HFFc6 (cell line): ENCODE results near the gene ABLIM1. TPM values are rescaled to one million over a fixed set of nuclear protein-coding genes. Genes with fewer than 3 reads are reported as not detected.
A peak's percentile ranks its signal among the peaks of the same experiment; 100 is the strongest.

Source experiments
- DNase-seq: peaks from one replicate; pipeline ENCODE4 v3.0.0-alpha.2; 2018
- H3K27ac Mint-ChIP-seq: 2 replicates; pipeline ENCODE4 v1.8.0; 2020; ENCODE audit warnings: mild to moderate bottlenecking, mixed read lengths
- H3K27me3 Mint-ChIP-seq: 2 replicates; pipeline ENCODE4 v1.8.0; 2021; ENCODE audit warnings: mild to moderate bottlenecking, moderate library complexity, mixed read lengths; ENCODE audit not compliant: insufficient read depth
- H3K36me3 Mint-ChIP-seq: 2 replicates; pipeline ENCODE4 v1.8.0; 2021; ENCODE audit warnings: low read depth, mixed read lengths
- H3K4me1 Mint-ChIP-seq: 2 replicates; pipeline ENCODE4 v1.8.0; 2020; ENCODE audit warnings: low read depth, mixed read lengths
- H3K4me3 Mint-ChIP-seq: 2 replicates; pipeline ENCODE4 v1.8.0; 2020; ENCODE audit warnings: mild to moderate bottlenecking, moderate library complexity, mixed read lengths
- H3K9me3 Mint-ChIP-seq: 2 replicates; pipeline ENCODE4 v1.8.0; 2020; ENCODE audit warnings: mild to moderate bottlenecking, mixed read lengths
- total RNA-seq, 6 experiments: library from RNA; stranded (reverse); fragmentation: NEBNext Ultra II Directional; extraction: Animal tissue kit (Norgen Biotek cat#: 25700); gene quantifications; 2 replicates in 1 of 6; 3 replicates in 5 of 6; pipeline ENCODE4 v1.2.3, GENCODE V29; 2021
- TF ChIP-seq, protein P1 (sequence below): fragments of 200-600 bp; sonication (generic); IDR thresholded peaks from 2 replicates; pipeline ENCODE4 v1.5.0; 2021; ENCODE audit warnings: antibody characterized with exemption, mild to moderate bottlenecking

The ABLIM1 gene
- total RNA-seq, 6 experiments from 2014 or later, result 8.0 to 14.6 (median 8.7) TPM

DNA sequence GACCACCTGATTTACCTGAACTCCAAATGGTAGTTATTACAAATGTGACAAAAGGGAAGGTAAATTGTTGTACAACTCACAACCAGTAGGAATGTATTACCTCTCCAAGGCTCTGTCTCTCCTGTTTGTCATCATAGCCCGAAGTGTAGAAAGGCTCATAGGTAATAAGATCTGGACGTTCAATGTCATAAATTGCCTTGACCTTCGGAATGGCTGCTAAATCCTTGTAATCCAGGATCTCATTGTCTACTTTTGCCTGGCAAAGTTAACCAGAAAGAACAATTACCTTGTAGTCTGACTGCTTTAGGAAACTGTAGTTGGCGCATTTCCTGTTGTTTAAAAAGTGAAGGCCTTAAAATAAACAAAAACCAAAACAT is 185.2 kb downstream of the ABLIM1 start:
- H3K4me3 Mint-ChIP-seq, result no peak overlapping the region
- no peak overlapping the region for H3K27ac Mint-ChIP-seq
- H3K27me3 Mint-ChIP-seq, result no peaks in the 10 kb centered on the region; the same call in none of the 2 replicates
- DNase-seq, result no peak
- TF ChIP-seq, protein P1, sequence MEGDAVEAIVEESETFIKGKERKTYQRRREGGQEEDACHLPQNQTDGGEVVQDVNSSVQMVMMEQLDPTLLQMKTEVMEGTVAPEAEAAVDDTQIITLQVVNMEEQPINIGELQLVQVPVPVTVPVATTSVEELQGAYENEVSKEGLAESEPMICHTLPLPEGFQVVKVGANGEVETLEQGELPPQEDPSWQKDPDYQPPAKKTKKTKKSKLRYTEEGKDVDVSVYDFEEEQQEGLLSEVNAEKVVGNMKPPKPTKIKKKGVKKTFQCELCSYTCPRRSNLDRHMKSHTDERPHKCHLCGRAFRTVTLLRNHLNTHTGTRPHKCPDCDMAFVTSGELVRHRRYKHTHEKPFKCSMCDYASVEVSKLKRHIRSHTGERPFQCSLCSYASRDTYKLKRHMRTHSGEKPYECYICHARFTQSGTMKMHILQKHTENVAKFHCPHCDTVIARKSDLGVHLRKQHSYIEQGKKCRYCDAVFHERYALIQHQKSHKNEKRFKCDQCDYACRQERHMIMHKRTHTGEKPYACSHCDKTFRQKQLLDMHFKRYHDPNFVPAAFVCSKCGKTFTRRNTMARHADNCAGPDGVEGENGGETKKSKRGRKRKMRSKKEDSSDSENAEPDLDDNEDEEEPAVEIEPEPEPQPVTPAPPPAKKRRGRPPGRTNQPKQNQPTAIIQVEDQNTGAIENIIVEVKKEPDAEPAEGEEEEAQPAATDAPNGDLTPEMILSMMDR, result no peak
- no peaks in the 10 kb centered on the region for H3K36me3 Mint-ChIP-seq
- H3K9me3 Mint-ChIP-seq, result no peaks in the 10 kb centered on the region
- H3K4me1 Mint-ChIP-seq, result no peaks in the 10 kb centered on the region

DNA sequence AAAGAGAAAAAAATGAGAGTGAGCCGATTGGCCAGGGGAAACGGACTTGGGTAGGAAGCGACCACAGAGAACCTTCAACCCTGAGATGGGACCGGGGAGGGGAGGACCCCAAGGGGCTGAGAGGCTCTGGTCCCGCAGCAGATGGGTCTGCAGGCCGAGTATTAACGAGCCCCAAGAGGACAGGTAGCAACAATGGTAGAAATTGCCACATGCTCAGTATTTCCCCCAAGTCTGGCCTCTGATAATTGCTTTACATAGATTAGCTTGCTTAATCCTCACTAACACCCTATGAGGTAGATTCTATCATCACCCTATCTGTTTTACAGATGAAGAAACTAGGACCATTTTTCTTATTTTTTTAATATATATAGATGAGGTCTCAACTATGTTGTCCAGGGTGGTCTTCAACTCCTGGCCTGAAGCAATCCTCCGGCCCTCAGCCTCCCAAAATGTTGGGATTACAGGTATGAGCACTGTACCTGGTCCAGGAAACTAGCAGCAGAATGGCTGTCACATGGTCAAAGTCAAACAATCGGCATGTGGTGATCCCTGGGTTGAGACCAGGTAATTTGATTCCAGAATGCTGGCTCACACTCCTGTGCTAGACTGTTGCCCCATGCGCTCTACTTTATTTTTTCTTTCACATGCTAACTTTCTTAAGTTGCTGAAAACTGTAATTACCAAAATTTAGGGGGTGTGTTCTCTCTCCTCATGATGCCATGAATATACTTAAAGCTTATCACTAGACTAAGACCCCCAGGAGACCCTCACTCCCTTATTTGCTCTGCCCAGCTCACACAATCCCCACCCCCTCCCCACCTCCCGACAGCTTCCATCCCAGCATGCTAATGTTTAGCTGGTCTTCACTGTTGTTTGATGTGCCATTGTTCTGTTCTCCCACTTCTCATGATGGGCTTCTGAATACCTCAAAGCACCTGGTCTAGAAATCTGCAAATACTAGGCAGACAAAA is 185.9 kb downstream of the ABLIM1 start:
- DNase-seq, result no peak
- TF ChIP-seq, protein P1, result no peak
- H3K27ac Mint-ChIP-seq, result no peak overlapping the region
- no peaks in the 10 kb centered on the region; the same call in none of the 2 replicates for H3K27me3 Mint-ChIP-seq
- H3K4me1 Mint-ChIP-seq, result no peaks in the 10 kb centered on the region
- no peaks in the 10 kb centered on the region for H3K36me3 Mint-ChIP-seq
- no peak overlapping the region for H3K4me3 Mint-ChIP-seq
- H3K9me3 Mint-ChIP-seq, result no peaks in the 10 kb centered on the region

DNA sequence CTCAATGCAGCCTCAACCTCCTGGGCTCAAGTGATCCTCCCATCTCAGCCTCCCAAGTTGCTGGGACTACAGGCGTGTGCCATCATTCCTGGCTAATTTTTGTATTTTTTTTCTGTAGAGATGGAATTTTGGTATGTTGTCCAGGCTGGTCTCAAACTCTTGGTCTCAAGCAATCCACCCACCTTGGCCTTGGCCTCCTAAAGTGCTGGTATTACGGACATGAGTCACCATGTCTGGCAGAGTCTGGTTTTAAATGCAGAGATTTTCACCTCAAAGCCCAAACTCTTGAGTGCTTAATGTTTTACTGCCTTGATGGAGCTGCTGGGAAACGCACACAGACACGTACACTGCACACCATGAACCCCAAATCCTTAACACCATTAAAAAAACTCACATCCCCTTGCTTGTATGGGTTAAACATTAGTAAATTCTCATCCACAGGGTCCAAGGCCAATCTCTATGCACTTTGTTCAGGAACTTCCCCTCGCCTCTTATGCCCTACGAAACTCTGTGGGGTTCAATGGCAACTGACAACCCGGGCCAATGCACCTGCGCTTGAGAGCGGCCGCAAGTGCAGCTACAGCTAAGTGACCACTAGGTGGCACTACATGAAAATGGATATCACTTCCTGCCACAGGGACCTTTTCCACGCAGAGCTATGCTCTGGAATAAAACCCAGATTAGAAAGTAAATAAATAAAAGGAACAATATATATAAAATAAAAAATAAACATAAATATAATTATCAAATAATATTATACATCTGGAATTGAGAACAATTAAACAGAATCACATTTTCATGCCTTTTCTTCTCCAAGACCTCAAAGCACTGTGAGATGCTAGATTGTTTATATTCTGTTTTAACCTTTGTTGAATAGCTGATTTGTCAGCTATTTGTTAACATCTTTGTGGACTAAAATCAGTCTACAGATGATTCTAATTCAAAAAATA is 186.8 kb downstream of the ABLIM1 start:
- Mint-ChIP-seq H3K9me3 (no peaks in the 10 kb centered on the region), H3K27ac (no peak overlapping the region), H3K27me3 (no peaks in the 10 kb centered on the region; the same call in none of the 2 replicates), H3K4me3 (no peak overlapping the region), H3K36me3 (no peaks in the 10 kb centered on the region), H3K4me1 (no peaks in the 10 kb centered on the region)
- peak; percentile 52 for DNase-seq
- TF ChIP-seq, protein P1, result peak; percentile 97

DNA sequence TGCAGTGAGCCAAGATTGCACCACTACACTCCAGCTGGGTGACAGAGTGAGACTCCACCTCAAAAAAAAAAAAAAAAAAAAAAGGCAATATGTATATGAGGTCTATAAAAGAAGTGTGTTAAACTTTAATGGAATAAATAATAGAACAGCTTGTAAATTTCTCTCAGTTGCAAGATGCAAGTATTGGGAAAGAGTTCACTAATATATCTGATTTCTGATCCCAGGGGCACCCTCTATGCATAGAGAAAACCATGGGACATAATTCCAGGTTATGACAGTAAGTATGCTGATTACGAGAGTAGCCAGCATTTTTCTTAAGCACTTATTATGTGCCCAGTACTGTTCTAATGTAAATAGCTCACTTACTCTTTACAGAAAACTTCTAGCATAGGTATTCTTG is 187.7 kb downstream of the ABLIM1 start:
- DNase-seq, result no peak
- no peaks in the 10 kb centered on the region for H3K9me3 Mint-ChIP-seq
- H3K4me3 Mint-ChIP-seq, result no peak overlapping the region
- TF ChIP-seq, protein P1, result no peak
- no peaks in the 10 kb centered on the region; the same call in none of the 2 replicates for H3K27me3 Mint-ChIP-seq
- no peak overlapping the region for H3K27ac Mint-ChIP-seq
- H3K4me1 Mint-ChIP-seq, result no peaks in the 10 kb centered on the region
- no peaks in the 10 kb centered on the region for H3K36me3 Mint-ChIP-seq

DNA sequence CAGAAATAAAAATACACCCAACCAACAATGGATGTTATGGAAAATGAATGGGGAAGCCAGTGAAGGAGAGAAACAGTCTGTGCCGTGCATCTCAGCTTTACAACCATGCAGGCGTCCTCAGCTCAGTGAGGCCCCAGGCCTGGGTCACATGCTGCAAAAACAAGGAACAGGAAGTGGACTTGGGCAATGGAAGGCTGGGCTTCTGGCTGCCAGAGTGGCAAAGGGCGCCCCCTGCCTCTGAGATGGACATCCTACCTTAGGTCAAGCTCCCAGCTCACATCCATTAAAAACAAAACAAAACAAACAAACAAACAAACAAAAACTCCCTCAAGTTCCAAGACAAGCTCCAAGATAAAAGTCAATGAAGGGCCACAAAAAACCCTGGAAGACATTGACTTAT is 199.1 kb downstream of the ABLIM1 start:
- Mint-ChIP-seq H3K36me3 (no peaks in the 10 kb centered on the region), H3K9me3 (no peaks in the 10 kb centered on the region), H3K4me1 (peaks cover 5% of the 10 kb centered on the region), H3K27ac (no peak overlapping the region), H3K4me3 (no peak overlapping the region), H3K27me3 (no peaks in the 10 kb centered on the region; the same call in 1 of the 2 replicates)
- DNase-seq, result no peak
- TF ChIP-seq, protein P1, result peak; percentile 58
